GM21360 (cell line): Measurements from ENCODE around the gene XPO1.
"Not testable (repeated sequence)": the region's sequence is repeated elsewhere in the genome, so short reads cannot be mapped to it uniquely, and the experiment has no call there.

Experiments used
- ATAC-seq: cut with Tn5 transposase; IDR thresholded peaks from one replicate; pipeline ENCODE4 v1.9.1; 2021; ENCODE audit warnings: mild to moderate bottlenecking, moderate library complexity; ENCODE audit not compliant: unreplicated experiment

XPO1 gene

GRCh38 chr2:61470122-61470951 lies 67.8 kb downstream of the XPO1 start:
- peak; percentile 27 for ATAC-seq

DNA sequence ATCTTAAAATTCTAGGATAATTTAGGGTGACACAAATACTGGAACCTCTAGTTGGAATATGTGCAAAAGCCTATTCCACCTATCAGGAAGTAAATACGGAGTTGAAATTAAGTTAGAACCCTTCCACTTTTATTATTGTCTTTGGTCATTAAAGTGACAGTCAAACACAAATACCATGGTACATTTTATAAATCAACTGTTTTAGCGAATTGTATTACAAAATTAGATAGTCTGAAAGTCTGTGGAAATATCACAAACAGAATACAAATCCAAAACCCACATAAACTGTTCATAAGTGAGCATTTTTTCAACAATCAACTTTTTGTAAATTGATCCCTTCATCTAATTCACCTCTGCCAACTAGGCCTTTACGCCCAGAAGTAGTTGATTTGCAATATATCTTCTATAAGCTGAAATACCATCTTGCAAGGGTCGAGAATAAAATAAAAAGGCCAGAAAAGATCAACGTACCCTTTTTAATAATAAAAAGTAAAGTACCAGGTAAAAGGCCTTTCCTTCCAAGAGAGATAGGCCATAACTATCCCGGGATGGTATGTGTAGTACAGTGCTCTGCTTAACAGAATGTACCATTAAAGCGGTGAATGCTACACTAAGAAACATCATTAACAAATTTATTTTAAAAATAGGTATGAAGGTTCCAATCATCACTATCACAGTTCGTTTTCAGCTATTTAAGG lies 68.6 kb downstream of the XPO1 start:
- ATAC-seq, result no peak

- ATAC-seq, result not testable (repeated sequence)
These were observed 69.9 kb downstream of the XPO1 start for GRCh38 chr2:61468231-61468630.

DNA sequence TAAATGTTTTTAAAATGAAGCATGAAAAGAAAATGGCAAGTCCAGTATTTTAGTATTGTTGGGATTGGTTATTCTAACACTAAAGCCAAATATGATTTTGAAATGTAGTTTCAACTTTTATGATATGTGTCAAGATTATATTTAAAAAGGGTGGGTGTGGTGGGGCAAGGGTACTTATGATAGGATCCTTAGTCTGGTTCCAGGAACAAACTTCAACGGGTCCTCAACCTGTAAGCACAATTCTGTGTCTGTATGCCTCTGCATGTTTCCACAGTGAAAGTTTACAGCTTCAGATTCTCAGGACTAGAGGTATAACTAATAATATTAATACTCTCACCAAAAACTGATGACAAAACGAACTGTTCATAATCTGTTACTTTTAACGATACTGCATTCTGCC lies 73.1 kb downstream of the XPO1 start:
- ATAC-seq, result no peak

- no peak for ATAC-seq
These were observed 74.2 kb downstream of the XPO1 start for GRCh38 chr2:61463769-61464475.

DNA sequence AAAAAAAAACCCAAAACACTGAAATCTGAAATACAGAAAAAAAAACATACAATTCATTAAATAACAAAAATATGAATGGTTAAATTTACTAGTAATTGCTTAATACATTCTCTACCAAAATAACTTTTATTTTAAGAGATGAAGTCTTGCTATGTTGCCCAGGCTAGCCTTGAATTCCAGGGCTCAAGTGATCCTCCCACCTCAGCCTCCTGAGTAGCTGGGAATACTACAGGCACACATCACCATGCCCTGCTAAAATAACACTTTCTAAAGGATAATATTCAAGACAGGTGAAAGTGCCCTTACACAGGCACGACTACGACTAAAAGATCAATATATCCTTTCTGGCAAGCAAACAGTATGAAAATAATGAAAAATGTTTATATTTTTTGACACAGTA lies 76.8 kb downstream of the XPO1 start:
- ATAC-seq, result no peak

- ATAC-seq, result no peak
These were observed 78.0 kb downstream of the XPO1 start for GRCh38 chr2:61460163-61460562.

- no peak for ATAC-seq
These were observed 81.3 kb downstream of the XPO1 start for GRCh38 chr2:61456746-61457420.

DNA sequence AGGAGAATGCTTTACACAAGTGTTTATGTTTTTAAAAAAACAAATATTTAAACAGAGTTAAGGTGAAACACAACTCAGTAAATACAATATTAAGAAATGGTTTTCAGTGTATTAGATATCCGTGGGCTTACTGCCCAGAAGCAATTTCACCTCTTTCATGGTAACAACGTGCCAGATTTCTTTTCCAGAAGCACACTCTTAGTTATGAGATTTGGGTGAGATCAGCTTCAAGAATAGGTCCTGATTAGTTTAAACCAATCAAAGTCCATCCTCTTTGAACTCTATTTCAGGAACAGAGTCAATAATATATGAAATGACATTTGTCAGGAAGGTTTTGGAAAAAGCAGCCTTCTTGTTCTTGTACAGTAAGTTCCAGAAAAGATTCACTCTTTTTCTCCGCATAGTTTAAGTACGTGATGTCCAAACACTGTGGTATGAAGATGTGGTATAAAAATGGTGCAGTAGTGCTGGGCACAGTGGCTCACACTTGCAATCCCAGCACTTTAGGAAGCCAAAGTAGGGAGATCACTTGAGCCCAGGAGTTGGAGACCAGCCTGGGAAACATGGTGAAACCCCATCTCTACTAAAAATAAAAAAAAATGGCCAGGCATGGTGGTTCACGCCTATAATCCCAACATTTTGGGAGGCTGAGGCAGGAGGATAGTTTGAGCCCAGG lies 81.9 kb downstream of the XPO1 start:
- no peak for ATAC-seq

- ATAC-seq, result not testable (repeated sequence)
These were observed 83.2 kb downstream of the XPO1 start for GRCh38 chr2:61454972-61455371.

- no peak for ATAC-seq
These were observed 83.8 kb downstream of the XPO1 start for GRCh38 chr2:61454383-61454782.

- no peak for ATAC-seq
These were observed 85.8 kb downstream of the XPO1 start for GRCh38 chr2:61452392-61452791.

DNA sequence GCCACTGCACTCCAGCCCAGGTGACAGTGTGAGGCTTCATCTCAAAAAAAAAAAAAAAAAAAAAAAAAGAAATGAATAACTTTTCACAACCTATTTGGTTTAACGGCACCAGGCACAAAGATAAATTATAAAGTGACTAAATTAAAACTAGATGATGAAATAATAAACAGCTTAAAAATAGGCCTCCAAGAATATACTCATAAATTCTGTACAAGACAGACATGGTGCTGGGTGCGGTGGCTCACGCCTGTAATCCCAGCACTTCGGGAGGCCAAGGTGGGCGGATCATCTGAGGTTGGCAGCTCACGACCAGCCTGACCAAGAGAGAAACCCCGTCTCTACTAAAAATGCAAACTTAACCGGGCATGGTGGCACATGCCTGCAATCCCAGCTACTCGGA lies 87.0 kb downstream of the XPO1 start:
- no peak for ATAC-seq

DNA sequence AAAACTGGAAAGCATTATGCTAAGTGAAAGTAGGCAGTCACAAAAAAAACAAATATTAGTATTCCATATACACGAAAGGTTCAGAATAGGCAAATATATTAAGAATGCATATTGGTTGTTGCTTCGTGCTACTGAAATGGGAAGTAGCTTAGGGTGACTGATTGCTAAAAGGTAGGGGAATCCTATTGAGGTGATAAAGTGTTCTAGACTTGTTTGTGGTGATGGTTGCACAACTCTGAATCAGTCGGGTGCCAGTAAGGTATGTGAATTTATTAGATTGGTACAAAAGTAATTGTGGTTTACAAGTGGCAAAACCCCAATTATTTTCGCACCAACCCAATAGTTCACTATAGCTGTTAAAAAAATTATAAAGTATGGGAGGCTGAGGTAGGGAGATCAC lies 88.0 kb downstream of the XPO1 start:
- ATAC-seq, result no peak

- ATAC-seq, result no peak
These were observed 89.9 kb downstream of the XPO1 start for GRCh38 chr2:61448229-61448628.

DNA sequence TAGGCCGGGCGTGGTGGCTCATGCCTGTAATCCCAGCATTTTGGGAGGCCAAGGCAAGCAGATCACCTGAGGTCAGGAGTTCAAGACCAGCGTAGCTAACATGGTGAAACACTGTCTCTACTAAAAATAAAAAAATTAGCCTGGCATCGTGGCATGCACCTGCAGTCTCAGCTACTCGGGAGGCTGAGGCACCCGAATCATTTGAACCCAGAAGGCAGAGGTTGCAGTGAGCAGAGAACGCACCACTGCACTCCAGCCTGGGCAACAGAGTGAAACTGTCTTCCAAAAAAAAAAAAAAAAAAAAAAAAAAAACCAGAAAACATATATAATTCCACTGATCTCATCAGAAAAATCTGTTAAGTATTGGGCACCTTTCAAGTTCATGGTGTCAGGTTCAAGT lies 91.2 kb downstream of the XPO1 start:
- ATAC-seq, result not testable (repeated sequence)

DNA sequence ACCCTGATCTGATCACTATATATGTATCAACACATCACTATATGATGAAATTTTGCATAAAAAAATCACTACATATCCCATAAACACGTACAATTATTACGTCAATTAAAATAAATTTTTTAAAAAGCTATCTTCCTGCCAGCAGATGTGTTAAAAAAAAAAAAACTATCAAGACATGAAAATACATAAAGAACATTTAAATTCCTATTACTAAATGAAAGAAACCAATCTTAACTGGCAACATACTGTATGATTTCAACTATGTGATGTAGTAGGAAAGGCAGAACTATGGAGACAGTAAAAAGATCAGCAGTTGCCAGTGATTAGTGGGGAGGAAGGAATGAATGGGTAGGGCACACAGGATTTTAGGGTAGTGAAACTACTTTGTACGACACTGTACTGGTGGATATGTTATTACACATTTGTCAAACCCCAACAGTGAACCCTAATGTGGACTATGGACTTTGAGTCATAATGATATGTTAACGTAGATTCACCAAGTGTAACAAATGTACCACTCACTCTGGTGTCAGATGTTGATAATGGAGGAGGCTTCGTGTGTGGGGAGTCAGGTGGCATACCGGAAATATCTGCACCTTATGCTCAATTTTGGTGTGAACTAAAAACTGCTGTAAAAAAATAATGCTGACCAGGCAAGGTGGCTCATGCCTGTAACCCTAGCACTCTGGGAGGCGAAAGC lies 94.7 kb downstream of the XPO1 start:
- peak; percentile 91 for ATAC-seq

- ATAC-seq, result no peak
These were observed 98.7 kb downstream of the XPO1 start for GRCh38 chr2:61439241-61440002.

DNA sequence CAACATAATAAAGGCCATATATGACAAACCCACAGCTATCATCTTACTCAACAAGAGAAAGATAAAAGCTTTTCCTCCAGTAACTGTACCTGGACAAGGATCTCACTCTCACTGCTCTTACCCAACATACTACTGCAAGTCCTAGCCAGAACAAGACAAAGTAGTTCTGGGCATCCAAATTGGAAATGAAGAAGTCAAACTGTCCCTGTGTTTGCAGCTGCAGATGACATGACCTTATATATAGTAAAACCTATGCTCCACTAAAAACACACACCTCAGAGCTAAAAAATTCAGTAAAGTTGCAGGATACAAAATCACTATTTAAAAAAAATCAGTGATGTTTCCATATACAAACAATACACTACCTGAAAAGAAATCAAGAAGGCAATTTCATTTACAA lies 99.5 kb downstream of the XPO1 start:
- no peak for ATAC-seq
